GM18870 (cell line): ENCODE results near the gene GDF10.

ENCODE experiments used
- ATAC-seq: cut with Tn5 transposase; IDR thresholded peaks from one replicate; pipeline ENCODE4 v1.9.1; 2021; ENCODE audit warnings: moderate library complexity; ENCODE audit not compliant: unreplicated experiment

The GDF10 gene

DNA sequence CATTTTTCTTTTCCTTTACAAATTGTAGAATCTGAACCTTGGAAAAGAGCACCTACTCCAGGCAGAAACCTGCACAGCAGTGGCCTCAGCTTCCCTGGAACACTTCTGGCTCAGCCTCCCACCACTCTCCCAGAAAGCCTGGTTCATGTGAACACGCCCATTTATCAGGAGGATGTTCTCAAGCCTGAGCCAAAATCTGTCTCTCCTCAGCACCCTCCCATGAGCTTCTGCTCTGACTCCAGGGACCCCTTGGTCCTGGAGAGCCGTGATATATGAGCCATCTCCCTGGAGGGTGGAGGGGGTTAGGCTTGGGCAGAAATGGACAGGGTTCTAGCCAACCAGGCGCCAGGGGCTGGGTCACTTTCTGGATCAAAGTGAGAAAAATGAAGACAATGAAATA is 32.4 kb downstream of the GDF10 start:
- no peak for ATAC-seq

GRCh38 chr10:47332946-47333345 is 32.9 kb downstream of the GDF10 start:
- ATAC-seq: no peak

DNA sequence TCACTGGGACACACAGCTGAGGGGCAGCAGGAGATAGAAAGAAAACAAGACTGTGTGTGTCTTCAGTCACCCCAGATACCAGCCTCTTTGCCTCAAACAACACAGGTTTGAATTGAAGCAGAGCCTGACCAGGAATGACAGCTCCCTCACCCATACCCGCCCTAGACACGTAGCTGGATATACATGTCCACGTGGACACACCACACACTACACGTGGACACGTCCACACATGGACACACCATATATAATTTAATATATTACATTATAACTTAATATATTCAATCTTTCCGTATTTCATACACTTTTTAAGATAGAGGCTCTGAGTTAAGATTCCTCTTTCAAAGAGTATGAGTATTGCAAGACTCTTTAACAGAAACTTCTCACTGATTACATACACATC is 33.5 kb downstream of the GDF10 start:
- ATAC-seq: no peak

GRCh38 chr10:47334466-47335295 is 34.7 kb downstream of the GDF10 start:
- ATAC-seq: no peak

DNA sequence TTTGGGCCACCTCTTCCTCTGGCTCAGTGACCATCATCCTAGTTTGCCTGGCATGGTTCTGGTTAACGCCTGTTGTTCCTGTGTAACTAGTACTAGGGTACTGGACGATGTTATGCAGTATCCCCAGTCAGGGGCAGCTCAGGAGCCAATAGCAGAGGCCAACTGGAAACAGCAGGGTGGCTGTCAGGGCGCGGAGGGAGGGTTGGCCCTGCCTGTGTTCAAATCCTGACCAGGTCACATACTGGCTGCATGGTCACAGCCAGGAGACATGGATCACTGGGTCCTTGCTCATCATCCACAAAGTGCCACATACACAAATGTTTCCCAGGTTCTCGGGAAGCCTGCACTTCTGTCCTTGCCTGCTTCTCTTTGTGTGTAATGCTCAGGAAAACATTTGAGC is 35.9 kb downstream of the GDF10 start:
- no peak for ATAC-seq

DNA sequence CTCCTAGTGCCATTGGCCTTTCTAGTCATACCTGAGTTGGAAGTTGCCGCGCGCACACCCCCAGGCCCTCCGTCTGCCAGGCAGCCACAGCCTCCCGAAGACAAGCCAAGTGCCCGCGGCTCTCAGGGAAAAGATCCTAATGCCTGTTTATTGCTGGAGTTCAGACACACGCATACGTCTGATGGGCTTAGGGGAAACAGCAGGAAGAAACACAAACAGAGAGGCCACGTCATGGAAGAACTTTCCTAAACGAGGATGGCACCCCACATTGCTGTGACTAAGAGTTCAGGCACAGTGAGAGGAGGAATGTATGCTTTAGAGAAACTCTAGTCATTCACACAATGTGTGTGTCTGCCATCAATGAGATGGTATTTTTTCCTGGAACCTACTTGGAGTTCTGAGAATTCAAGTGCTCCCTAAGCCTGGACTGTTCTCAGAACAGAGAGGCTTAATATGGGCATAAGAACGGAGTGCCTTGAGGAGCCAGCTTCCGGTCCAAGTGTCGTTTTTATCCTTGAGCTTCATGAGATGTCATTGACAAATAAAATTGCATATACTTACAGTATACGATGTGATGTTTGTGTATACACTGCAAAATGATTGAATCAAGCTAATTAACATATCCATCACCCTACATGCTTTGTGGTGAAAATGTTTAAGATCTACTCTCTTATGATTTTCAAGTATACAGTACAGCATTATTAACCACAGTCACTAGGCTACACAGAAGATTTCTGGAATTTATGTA is 36.6 kb downstream of the GDF10 start:
- ATAC-seq: no peak

DNA sequence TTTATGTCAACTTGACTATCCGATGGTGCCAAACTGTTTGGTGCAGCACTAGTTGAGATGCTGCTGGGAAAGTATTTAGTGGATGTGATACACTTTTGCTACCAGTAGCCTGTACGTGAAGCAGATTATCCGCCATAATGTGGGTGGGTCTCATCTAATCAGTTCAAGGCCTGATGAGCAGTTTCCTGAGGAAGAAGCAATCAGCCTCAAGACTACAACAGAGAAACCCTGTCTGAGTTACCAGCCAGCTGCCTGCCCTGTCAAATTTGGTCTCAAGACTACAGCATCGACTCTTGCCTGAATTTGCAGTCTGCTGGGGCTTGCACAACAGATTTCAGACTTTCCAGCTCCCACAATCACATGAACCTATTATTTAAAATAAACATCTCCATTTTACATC is 37.3 kb downstream of the GDF10 start:
- no peak for ATAC-seq

DNA sequence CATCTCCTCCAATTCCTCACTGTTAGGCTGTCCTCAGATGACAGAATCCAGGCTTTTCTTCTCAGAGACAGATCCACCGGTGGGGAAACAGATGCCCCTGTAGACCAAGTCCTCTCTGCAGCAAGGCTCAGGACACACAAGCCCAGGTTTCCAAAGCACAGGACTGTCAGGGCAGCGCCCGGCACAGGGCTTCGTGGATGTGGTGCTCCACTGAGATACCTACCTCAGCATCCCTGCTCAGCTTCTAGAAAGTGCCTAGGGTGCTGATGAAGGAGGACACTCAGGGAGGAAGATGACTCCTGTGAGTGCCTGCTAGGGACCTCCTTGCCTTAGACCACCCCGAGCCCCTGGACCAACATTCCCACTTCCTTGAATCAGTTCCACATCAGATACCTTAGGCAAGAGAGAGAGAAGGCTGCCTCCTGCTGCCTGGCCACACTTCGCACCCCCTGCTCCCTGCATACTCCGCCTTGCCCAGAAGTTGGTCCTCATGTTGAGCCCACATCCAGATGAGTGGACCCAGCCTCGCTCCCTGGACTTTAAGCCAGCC is 39.3 kb downstream of the GDF10 start:
- no peak for ATAC-seq

GRCh38 chr10:47339759-47340607 is 40.0 kb downstream of the GDF10 start:
- no peak for ATAC-seq

GRCh38 chr10:47340608-47341170 is 40.7 kb downstream of the GDF10 start:
- no peak for ATAC-seq

DNA sequence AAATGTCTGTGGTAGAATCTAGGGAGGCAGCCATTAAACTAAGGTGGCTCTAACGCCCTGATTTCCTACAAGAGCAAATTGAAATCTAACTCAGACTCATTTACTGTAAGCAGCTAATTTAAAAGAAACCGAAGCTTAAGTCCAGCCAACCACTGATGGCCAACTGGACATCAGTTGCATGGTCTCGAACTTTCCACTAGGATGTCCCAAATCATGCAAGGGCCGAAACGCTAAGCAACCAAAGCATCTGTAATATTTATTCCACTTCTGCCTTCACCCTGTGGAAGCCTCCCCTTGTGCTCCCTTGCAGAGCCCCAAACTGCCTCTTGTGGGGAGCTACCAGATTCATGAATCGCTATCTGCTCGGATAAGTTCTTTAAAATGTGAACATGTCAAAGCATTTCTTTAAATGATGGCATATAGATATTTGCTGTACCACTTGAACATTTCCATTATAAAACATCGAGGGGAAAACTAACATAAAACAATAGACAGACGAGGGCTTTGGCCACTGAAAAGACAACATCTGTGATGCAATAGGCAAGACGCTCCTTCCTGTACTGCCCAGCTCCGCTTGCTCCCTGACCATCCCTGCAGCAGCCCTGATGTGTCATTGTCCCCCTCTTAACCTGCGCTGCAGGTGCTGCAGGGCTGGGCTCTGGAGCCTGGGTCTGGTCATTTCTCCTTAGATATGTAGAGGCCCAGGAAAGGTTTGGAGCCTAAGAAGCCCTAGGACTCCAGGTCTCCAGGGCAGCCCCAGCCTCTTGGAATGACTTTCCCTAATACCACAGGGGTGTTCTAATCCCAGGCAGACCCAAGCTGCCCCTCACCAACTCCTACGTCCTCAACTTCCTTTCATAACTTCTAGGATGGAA is 45.2 kb downstream of the GDF10 start:
- no peak for ATAC-seq

DNA sequence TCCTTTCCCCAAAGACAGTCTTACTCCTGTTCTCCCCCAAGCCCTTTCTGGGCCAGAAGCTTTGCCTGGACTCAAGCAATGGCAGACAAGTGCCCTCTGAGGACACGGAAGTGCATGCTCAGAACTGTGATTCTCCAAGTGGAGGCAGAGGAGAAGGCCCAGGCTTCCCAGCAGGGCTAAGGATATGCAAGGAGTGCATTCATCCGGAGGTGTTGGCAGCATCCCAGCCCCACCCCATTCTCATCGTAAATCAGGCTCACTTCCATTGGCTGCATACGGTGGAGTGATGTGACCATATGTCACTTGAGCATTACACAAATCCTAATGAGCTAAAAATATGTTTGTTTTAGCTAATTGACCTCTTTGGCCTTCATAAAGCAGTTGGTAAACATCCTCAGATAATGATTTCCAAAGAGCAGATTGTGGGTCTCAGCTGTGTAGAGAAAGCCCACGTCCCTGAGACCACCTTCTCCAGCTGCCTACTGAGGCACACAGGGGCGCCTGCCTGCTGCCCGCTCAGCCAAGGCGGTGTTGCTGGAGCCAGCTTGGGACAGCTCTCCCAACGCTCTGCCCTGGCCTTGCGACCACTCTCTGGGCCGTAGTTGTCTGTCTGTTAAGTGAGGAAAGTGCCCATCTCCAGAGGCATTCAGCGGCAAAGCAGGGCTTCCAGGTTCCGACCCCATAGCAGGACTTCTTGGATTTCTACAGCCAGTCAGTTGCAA is 46.7 kb downstream of the GDF10 start:
- no peak for ATAC-seq

DNA sequence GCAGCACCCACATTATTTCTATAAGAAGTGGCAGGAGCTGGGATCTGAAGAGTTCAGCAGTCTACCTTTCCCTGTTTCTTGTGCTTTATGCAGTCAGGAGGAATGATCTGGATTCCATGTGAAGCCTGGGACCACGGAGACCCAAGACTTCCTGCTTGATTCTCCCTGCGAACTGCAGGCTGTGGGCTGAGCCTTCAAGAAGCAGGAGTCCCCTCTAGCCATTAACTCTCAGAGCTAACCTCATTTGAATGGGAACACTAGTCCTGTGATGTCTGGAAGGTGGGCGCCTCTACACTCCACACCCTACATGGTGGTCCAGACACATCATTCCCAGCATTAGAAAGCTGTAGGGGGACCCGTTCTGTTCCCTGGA is 47.3 kb downstream of the GDF10 start:
- no peak for ATAC-seq

DNA sequence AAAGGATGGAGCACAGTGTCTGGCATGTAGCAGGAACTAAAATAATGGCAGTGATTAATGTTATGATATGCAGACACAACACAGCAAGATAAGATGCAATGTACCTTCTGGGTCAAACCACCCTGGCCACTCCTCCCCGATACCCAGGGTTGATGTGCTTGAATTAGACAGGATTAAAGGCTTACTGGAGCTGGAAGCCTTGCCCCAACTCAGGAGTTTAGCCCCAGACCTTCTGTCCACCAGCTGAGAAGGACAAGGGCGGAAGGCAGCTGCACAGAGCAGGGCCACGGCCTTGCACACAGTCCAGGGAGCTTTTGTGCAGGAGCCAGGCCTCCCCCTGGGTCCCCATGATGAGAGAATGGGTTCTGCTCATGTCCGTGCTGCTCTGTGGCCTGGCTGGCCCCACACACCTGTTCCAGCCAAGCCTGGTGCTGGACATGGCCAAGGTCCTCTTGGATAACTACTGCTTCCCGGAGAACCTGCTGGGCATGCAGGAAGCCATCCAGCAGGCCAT is 48.2 kb downstream of the GDF10 start, which contains the start of gene RBP3:
Gene RBP3 (plus strand): TSS at position 226 of the 514 bp plus-strand sequence. CDS start 122 bp downstream, at position 348.
- no peak for ATAC-seq

GRCh38 chr10:47348661-47349470 is 48.9 kb downstream of the GDF10 start:
- ATAC-seq: no peak

- no peak for ATAC-seq
Observed at GRCh38 chr10:47349516-47349915, 49.5 kb downstream of the GDF10 start.

- no peak for ATAC-seq
Observed at GRCh38 chr10:47349941-47350371, 50.0 kb downstream of the GDF10 start.
